Naive B cell (primary cell): ENCODE results near the gene MCTP2. TPM values are rescaled to one million over a fixed set of nuclear protein-coding genes. Genes with fewer than 3 reads are reported as not detected.

ENCODE experiments used
- ATAC-seq, 2 donors: fragments of 150-1000 bp; cut with Tn5 transposase; 2 replicates each; pipeline ENCODE4 v1.10.0; 2021; ENCODE audit warnings: low read depth in 2 of 2, mild to moderate bottlenecking in 2 of 2, moderate library complexity in 2 of 2
- DNase-seq: peaks from one replicate; pipeline ENCODE4 v3.0.0; 2022
- H3K27ac Mint-ChIP-seq, 6 donors: one replicate each; pipeline ENCODE4 v1.8.0; 2020 to 2022; ENCODE audit warnings: mild to moderate bottlenecking in 6 of 6, mixed read lengths in 6 of 6, moderate library complexity in 5 of 6, inconsistent platforms in 2 of 6
- H3K27me3 Mint-ChIP-seq, 3 donors: one replicate each; pipeline ENCODE4 v1.8.0; 2021 to 2022; ENCODE audit warnings: mixed read lengths in 3 of 3, mild to moderate bottlenecking in 1 of 3
- H3K36me3 Mint-ChIP-seq, 2 donors: one replicate each; pipeline ENCODE4 v1.8.0; 2020 to 2022; ENCODE audit warnings: mixed read lengths in 2 of 2, inconsistent platforms in 1 of 2, mild to moderate bottlenecking in 1 of 2
- H3K4me1 Mint-ChIP-seq, 3 donors: one replicate each; pipeline ENCODE4 v1.8.0; 2020 to 2022; ENCODE audit warnings: mixed read lengths in 3 of 3, inconsistent platforms in 1 of 3, mild to moderate bottlenecking in 1 of 3, moderate library complexity in 1 of 3
- H3K4me3 Mint-ChIP-seq, 8 donors: one replicate each; pipeline ENCODE4 v1.8.0; 2020 to 2022; ENCODE audit warnings: mild to moderate bottlenecking in 8 of 8, mixed read lengths in 8 of 8, moderate library complexity in 8 of 8, inconsistent platforms in 2 of 8
- H3K9me3 Mint-ChIP-seq, 7 donors: one replicate each; pipeline ENCODE4 v1.8.0; 2020 to 2022; ENCODE audit warnings: mixed read lengths in 7 of 7, mild to moderate bottlenecking in 5 of 7, inconsistent platforms in 2 of 7, moderate library complexity in 1 of 7
- polyA plus RNA-seq, 6 donors: library from polyadenylated mRNA; unstranded; fragments of 300-500 nt; fragmentation: Illumina TruSeq; gene quantifications; one replicate each; pipeline ENCODE4 v1.2.3, GENCODE V29; 2021; ENCODE audit warnings: low read depth in 6 of 6

MCTP2 gene
- polyA plus RNA-seq, 6 donors from 2014 or later, result 12.7 to 30.5 (median 17.5) TPM

DNA sequence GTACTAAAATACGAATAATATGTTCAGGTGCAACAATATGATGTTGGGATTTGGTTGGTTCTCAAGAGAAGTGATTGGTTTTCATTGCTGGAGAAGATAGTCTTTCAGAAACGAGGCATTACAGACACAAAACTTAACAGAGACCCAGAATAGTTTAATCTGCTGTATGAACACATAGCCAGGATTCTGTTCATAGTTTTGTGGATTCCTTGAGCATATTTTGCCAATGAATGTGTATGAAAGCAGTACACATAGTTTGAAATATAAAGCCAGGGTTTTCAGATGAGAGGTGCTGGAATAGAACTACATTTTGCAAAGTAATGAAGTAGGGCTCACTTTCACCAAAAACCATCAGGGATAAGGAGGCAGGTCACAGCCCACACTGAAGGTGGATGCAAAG lies 5.7 kb upstream of the MCTP2 start:
- ATAC-seq (no peak), DNase-seq (no peak)
- Mint-ChIP-seq H3K9me3 (peaks cover 0 to 3% (median 2%) of the 10 kb centered on the region in 7 donors), H3K36me3 (no peaks in the 10 kb centered on the region), H3K27me3 (no peaks in the 10 kb centered on the region), H3K27ac (no peak overlapping the region), H3K4me3 (no peak overlapping the region), H3K4me1 (peaks cover 17 to 18% (median 17%) of the 10 kb centered on the region in 3 donors)

DNA sequence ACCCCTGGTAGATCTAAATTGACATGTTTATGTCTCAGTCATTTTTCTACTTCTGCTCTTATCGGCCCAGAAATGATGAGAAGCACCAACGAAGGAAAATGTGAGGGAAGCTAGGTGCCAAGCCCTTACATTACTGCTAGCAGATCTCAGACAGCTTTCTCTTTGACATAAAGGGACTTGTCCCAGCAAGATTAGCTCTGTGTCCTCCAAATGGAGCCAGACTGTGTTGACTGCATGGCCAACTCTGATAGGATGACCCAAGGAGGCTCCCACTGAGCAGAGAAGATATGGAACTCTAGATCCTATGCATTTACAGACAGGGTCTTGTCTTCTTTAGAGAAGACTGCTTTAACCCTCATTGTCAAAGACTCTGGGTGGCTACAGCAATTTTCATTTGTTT lies 2.8 kb upstream of the MCTP2 start:
- Mint-ChIP-seq H3K4me1 (peaks cover 34 to 36% (median 36%) of the 10 kb centered on the region in 3 donors), H3K27me3 (no peaks in the 10 kb centered on the region), H3K36me3 (no peaks in the 10 kb centered on the region), H3K27ac (peak overlapping the region in 2 of 6 donors; percentile 20 to 24), H3K4me3 (peak overlapping the region in 1 of 8 donors; percentile 93), H3K9me3 (peaks cover 0 to under 1% (median 0%) of the 10 kb centered on the region in 7 donors)
- ATAC-seq (no peak), DNase-seq (no peak)

DNA sequence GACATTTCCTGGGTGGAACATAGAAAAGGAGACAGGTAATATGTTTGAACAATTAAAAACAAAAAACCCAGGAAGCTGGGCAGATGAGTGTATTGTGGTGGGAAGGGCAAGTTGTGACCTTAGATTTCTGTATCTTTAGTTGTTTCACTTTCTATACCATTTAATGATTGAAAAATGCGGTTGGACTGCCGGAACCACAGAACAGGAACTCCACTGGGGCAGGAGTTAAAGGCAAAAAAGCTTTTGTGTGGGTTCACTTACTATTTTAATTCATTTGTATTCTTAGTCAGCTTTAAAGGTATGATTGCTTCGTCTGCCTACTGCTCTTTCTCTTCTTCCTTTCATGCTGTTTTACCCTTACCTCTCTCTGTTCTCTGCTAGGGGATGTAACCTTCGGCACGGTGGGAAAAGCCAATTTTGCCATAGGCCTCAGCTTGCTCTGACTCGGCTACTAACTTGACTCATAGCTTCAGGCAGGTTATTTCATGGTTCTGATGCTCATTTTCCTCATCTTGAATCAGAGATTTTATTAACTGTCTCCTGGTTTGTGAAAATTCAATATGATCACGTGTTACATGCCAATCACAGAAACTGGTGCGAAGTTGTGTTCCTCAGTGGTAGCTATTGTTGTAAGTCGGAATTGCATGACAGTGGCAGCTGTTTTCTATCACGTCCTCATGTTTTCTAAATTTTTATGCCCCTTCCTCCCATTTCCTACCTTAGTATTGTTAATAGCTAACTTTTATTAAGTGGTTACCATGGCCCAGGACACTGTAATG lies 1.6 kb upstream of the MCTP2 start:
- H3K27ac Mint-ChIP-seq, result peak overlapping the region; percentile 83 to 99 (median 97)
- H3K36me3 Mint-ChIP-seq, result no peaks in the 10 kb centered on the region
- H3K27me3 Mint-ChIP-seq, result no peaks in the 10 kb centered on the region
- H3K4me1 Mint-ChIP-seq, result peaks cover 42 to 48% (median 47%) of the 10 kb centered on the region in 3 donors
- DNase-seq (peak; percentile 78), ATAC-seq (peak; percentile 51 to 56)
- no peaks in the 10 kb centered on the region for H3K9me3 Mint-ChIP-seq
- peak overlapping the region; percentile 79 to 97 (median 95) for H3K4me3 Mint-ChIP-seq

DNA sequence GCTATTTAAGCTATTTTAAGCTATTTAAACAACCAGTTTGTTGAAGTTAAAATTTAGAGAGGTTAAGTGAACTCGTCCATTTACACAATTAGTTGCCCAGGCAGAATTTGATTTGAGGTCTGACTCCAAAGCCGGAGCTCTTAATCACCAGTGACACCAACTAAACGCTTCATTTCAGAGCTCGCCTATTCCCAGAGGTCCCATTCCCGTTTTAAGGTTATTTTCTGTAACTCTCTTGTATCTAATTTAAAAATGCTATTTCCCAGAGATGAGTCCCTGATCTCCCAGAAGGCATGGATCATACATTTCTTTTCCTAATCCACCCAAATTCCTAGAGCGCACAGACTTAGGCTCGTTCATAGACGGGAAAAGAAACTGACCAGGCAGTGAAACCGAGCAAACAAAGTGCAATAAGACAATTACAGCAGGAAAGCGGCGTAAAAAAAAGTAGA lies 904 bp upstream of the MCTP2 start:
- no peak for ATAC-seq
- peak overlapping the region; percentile 10 to 99 (median 98) for H3K27ac Mint-ChIP-seq
- H3K36me3 Mint-ChIP-seq, result no peaks in the 10 kb centered on the region

DNA sequence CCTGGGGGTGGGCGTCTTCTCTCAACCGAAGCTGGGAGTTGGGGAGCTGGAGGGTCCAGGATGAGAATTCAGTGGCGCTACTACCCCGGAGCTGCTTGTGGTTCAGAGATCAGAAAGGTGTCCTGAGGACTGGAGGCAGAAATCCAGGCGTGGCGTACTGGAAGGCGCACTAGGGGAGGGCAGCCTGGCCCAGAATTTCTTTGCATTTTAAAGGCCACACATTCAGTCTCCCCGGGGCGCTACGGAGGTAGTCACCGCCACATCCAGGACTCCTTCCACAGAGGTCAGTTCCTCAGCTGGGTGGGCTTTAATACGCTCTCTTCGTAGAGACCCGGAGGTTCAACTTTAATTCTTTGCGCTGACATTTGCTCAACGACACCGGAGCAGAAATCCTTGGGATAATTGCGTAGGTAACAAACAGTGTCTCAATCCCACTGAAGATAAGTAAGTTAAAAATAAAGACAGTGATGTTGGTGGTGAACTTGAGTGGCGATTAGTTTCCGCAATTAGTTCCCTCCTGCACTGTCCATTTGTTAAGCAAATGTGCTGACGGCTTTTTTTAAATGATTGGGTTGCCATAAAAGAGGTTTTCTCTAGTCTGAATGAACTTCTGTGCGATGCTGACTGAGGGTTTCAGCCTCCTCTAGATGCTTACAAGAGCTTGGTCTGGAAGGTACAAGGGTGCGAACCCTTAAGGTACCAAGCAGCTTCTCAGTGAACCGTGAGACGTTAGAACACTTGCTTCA lies 535 bp downstream of the MCTP2 start:
- Mint-ChIP-seq H3K36me3 (no peaks in the 10 kb centered on the region), H3K27me3 (no peaks in the 10 kb centered on the region), H3K4me1 (peaks cover 59 to 69% (median 67%) of the 10 kb centered on the region in 3 donors), H3K27ac (peak overlapping the region; percentile 84 to 99 (median 93)), H3K4me3 (peak overlapping the region; percentile 86 to 97 (median 96)), H3K9me3 (no peaks in the 10 kb centered on the region)
- DNase-seq, result peak; percentile 16
- peak; percentile 18 to 26 for ATAC-seq

More for the DNA sequence above, 904 bp upstream of the MCTP2 start:
- Mint-ChIP-seq H3K4me3 (peak overlapping the region; percentile 86 to 97 (median 96)), H3K9me3 (no peaks in the 10 kb centered on the region), H3K27me3 (no peaks in the 10 kb centered on the region), H3K4me1 (peaks cover 48 to 54% (median 53%) of the 10 kb centered on the region in 3 donors)
- DNase-seq, result no peak

DNA sequence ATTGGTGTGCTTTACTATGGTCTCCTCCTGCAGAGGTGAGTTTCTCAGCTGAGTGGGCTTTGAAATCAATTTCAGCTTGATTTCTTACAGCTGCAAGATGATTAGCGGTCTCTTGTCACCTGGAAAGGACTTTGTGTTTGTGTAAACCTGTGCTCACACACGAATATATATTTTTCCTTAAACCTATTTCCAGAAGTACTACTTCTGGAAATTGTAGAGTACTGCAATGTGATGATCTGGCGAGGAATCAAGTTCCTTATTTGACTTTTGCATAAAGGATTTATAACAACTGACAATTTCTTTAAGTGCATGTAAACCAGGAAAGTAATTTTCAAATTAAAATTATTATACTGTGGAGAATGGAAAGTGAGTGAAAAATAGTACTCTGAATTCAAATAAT lies 2.1 kb downstream of the MCTP2 start:
- Mint-ChIP-seq H3K4me1 (peaks cover 67 to 82% (median 79%) of the 10 kb centered on the region in 3 donors), H3K4me3 (peak overlapping the region in 7 of 8 donors; percentile 21 to 93 (median 48)), H3K27ac (peak overlapping the region in 4 of 6 donors; percentile 40 to 78 (median 56)), H3K9me3 (no peaks in the 10 kb centered on the region), H3K27me3 (no peaks in the 10 kb centered on the region), H3K36me3 (no peaks in the 10 kb centered on the region)
- no peak for ATAC-seq
- DNase-seq, result no peak

DNA sequence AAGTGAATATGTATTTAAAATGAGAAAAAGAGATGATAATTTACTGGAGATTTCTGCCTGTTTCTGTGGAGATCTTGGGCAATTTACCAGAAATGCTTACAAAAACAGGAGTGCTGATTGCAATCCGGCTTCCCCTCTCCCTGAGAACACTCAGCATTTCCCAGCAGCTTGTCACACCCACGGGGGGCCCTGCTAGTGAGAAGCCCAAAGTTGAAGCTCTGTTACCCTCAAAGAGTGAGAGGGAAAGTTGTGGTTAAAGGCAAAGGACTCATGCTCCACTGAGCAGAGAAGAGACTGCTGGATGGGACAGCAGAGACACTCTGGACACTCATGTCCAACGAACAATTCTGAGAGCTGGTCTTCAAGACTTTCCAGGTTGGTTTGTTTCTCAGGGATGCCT lies 2.9 kb downstream of the MCTP2 start:
- H3K4me3 Mint-ChIP-seq, result peak overlapping the region in 6 of 8 donors; percentile 7 to 93 (median 64)
- no peaks in the 10 kb centered on the region for H3K27me3 Mint-ChIP-seq
- no peaks in the 10 kb centered on the region for H3K9me3 Mint-ChIP-seq
- DNase-seq, result no peak
- H3K36me3 Mint-ChIP-seq, result no peaks in the 10 kb centered on the region
- no peak for ATAC-seq
- peaks cover 71 to 87% (median 82%) of the 10 kb centered on the region in 3 donors for H3K4me1 Mint-ChIP-seq
- peak overlapping the region in 4 of 6 donors; percentile 3 to 78 (median 56) for H3K27ac Mint-ChIP-seq

DNA sequence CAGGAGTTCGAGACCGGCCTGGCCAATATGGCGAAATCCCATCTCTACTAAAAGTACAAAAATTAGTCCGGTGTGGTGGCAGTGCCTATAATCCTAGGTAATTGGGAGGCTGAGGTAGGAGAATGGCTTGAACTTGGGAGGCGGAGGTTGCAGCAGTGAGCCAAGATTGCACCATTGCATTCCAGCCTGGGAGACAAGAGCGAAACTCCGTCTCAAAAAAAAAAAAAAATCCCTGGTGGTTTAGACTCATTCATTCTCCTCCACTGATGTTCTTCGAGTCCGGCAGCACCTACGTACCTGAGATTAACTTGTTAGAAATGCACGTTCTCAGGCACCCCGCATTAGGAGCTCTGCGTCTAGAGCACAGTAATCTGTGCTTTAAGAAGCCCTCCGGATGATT lies 3.7 kb downstream of the MCTP2 start:
- H3K27me3 Mint-ChIP-seq, result no peaks in the 10 kb centered on the region
- H3K36me3 Mint-ChIP-seq, result no peaks in the 10 kb centered on the region
- no peak for ATAC-seq
- peaks cover 70 to 87% (median 82%) of the 10 kb centered on the region in 3 donors for H3K4me1 Mint-ChIP-seq
- H3K4me3 Mint-ChIP-seq, result peak overlapping the region in 4 of 8 donors; percentile 12 to 62 (median 48)
- DNase-seq, result no peak
- peak overlapping the region in 4 of 6 donors; percentile 40 to 91 (median 71) for H3K27ac Mint-ChIP-seq
- no peaks in the 10 kb centered on the region for H3K9me3 Mint-ChIP-seq

DNA sequence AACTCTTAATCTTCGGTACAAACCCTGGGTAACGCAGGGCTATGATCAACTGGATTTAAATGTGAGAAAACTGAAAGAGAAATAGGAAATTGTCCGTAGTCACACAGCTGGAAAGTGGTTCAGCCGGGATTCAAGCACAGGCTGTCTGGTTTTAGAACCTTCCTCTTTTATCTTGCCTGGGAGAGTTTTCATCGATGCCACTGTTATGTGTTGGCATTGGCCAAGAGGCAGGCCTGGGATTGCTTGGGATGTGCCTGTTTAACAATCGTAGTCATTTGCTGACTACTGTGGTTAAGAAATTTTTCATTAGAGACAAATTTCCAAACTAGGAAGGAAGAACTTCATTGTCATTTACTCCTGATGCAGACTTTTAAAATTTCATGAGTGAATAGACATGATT lies 4.3 kb downstream of the MCTP2 start:
- H3K36me3 Mint-ChIP-seq, result no peaks in the 10 kb centered on the region
- DNase-seq (no peak), ATAC-seq (no peak)
- no peaks in the 10 kb centered on the region for H3K9me3 Mint-ChIP-seq
- peaks cover 65 to 87% (median 83%) of the 10 kb centered on the region in 3 donors for H3K4me1 Mint-ChIP-seq
- H3K4me3 Mint-ChIP-seq, result peak overlapping the region in 2 of 8 donors; percentile 16 to 32
- H3K27me3 Mint-ChIP-seq, result no peaks in the 10 kb centered on the region
- peak overlapping the region in 5 of 6 donors; percentile 40 to 88 (median 63) for H3K27ac Mint-ChIP-seq

DNA sequence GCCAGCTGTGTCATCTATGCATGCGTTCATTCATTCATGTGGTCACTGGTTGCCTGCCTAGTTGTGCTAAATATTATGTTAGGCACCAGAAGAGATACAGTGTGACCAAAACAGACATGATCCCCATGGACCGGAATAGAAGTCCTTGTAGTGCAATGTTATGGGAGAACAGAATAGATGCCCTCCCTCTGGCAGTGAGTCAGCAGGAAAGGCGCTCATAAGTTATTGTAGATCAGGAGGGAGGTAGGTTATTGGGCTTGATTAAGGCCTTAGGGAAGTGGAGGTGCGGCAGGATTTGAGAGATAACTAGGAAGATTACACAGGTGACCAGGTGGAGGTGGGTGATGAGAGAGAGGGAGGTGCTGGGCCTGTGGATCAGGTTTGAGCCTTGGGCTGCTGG lies 5.2 kb downstream of the MCTP2 start:
- no peaks in the 10 kb centered on the region for H3K9me3 Mint-ChIP-seq
- no peak for DNase-seq
- no peaks in the 10 kb centered on the region for H3K27me3 Mint-ChIP-seq
- ATAC-seq, result no peak
- peak overlapping the region; percentile 23 to 95 (median 64) for H3K27ac Mint-ChIP-seq
- no peak overlapping the region for H3K4me3 Mint-ChIP-seq
- no peaks in the 10 kb centered on the region for H3K36me3 Mint-ChIP-seq
- peaks cover 61 to 92% (median 79%) of the 10 kb centered on the region in 3 donors for H3K4me1 Mint-ChIP-seq

DNA sequence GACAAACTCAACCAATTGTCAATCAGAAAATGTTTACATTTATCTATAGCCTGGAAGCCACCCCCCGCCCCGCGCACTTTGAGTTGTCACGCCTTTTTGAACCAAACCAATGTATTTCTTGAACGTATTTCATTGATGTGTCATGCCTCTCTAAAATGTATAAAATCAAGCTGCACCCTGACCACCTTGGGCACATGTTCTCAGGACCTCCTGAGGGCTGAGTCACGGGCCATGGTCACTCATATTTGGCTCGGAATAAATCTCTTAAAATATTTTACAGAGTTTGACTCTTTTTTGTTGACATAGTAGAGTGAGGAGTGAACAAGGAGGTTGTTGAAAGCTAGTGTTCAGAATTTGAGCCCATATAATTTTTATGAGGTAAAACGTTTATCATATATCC lies 6.5 kb downstream of the MCTP2 start:
- DNase-seq (no peak), ATAC-seq (no peak)
- Mint-ChIP-seq H3K4me1 (peaks cover 61 to 94% (median 80%) of the 10 kb centered on the region in 3 donors), H3K27me3 (no peaks in the 10 kb centered on the region), H3K36me3 (no peaks in the 10 kb centered on the region), H3K4me3 (peak overlapping the region in 1 of 8 donors; percentile 22), H3K9me3 (no peaks in the 10 kb centered on the region), H3K27ac (peak overlapping the region; percentile 14 to 95 (median 76))

DNA sequence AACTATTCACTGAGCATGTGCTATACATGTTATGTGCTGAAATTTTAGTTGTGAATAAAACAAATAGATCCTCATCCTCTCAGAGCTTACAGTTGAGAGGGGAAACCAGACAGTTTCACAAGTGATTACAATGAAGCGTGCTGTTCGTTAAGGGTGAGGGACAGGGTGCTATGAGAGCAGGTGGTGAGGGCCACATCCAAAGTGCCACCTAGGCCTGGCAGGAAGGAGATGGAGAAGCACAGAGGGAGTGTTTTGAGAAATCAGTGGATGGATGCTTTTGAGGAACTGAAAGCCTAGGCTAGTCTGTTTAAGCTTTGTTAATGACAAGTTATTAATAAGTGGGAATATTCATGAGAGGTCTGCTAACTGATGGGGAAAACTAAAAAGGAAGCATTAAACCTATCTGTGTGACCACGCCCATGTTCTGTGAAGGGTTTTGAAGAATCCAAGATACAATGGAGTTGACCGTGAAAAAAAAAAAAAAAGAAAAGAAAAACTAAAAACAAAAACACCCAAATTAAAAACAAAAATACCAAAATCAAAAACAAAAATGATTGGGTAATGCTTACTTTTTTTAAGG lies 7.3 kb downstream of the MCTP2 start:
- Mint-ChIP-seq H3K27ac (peak overlapping the region; percentile 62 to 97 (median 82)), H3K4me1 (peaks cover 57 to 87% (median 74%) of the 10 kb centered on the region in 3 donors)
- DNase-seq, result peak; percentile 75

DNA sequence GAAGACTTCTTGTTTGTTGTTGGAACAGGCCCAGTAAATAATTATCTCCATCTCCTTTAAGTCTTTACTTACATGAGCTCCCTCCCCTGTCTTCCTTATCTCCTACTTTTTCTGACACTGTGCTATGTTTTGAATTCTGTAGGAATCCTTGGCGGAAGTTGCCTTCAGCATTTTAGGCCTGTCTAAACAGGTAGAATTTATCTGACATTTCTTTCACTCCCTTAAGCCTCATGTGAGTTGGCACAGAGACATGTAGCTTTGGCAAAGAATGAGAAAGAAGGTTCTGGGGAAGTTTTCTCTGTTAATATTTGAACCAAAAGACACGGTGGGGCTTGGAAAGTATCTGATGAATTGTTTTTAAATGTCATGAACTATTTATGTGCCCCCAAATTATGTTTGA lies 8.1 kb downstream of the MCTP2 start:
- DNase-seq, result no peak
- Mint-ChIP-seq H3K4me3 (peak overlapping the region in 2 of 8 donors; percentile 2 to 16), H3K27ac (peak overlapping the region in 5 of 6 donors; percentile 1 to 84 (median 52)), H3K27me3 (no peaks in the 10 kb centered on the region), H3K4me1 (peaks cover 51 to 79% (median 66%) of the 10 kb centered on the region in 3 donors), H3K36me3 (no peaks in the 10 kb centered on the region), H3K9me3 (no peaks in the 10 kb centered on the region)
- ATAC-seq, result no peak

More for the DNA sequence above, 7.3 kb downstream of the MCTP2 start:
- Mint-ChIP-seq H3K9me3 (no peaks in the 10 kb centered on the region), H3K27me3 (no peaks in the 10 kb centered on the region), H3K4me3 (peak overlapping the region in 7 of 8 donors; percentile 5 to 89 (median 63)), H3K36me3 (no peaks in the 10 kb centered on the region)
- ATAC-seq, result peak; percentile 95 to 97
